HepG2 (cell line): ENCODE results near the gene KCND3. TPM values are rescaled to one million over a fixed set of nuclear protein-coding genes. Genes with fewer than 3 reads are reported as not detected.

Source experiments
- ATAC-seq: fragments of 200-7000 bp; cut with Tn5 transposase; 3 replicates; pipeline ENCODE4 v1.9.1; 2020; ENCODE audit warnings: mild to moderate bottlenecking, moderate library complexity
- BruUV-seq: library from RNA; stranded (reverse); fragments of 400-500 nt; replicated peaks from 2 replicates; lab custom pipeline; 2021; lab: Mats Ljungman, UMichigan
- CTCF ChIA-PET: fragments of 300-600 bp; formaldehyde crosslinking; extraction: SDS; loops from one replicate; lab custom pipeline; 2021; ENCODE audit warnings: low total read pairs, inconsistent platforms, low intra/inter-chr PET ratio; lab: Yijun Ruan, JAX
- POLR2A ChIA-PET: fragments of 350-600 bp; sonication (Branson Sonifier 250); formaldehyde crosslinking; loops from one replicate; lab custom pipeline; 2020; ENCODE audit warnings: antibody characterized with exemption, inconsistent platforms; lab: Yijun Ruan, JAX
- DNase-seq: peaks from one replicate; pipeline ENCODE4 v3.0.0-alpha.2; 2015; ENCODE audit warnings: low spot score
- FAIRE-seq: peaks from 3 replicates; lab custom pipeline; 2011; peaks lifted over from hg19 to GRCh38; lab: Jason Lieb, UNC
- H2AFZ ChIP-seq: one replicate; pipeline ENCODE4 v1.6.1; 2011; ENCODE audit warnings: low read length, inconsistent platforms
- H3K27ac ChIP-seq: fragments of 300-600 bp; 3 replicates; pipeline ENCODE4 v1.8.0; 2011; ENCODE audit warnings: mixed run types, mild to moderate bottlenecking, mixed read lengths, low read length, inconsistent platforms; ENCODE audit not compliant: insufficient read depth; ENCODE audit errors: extremely low read length
- H3K27me3 ChIP-seq, 2 experiments: fragments of 200-600 bp in 1 of 2; 2 replicates in 1 of 2; 3 replicates in 1 of 2; pipeline versions ENCODE4 v1.6.0 to v1.8.0; 2011; ENCODE audit warnings: low read length in 2 of 2, mild to moderate bottlenecking in 2 of 2, moderate library complexity in 2 of 2, inconsistent platforms in 1 of 2; ENCODE audit not compliant: insufficient read depth in 2 of 2, control insufficient read depth in 1 of 2
- H3K36me3 ChIP-seq, 2 experiments: fragments of 200-600 bp in 1 of 2; replicated peaks in 1 of 2; 2 replicates in 1 of 2; 3 replicates in 1 of 2; pipeline versions ENCODE4 v1.5.1 to v1.8.0; 2011; ENCODE audit warnings: low read length in 2 of 2, inconsistent platforms in 1 of 2; ENCODE audit not compliant: insufficient read depth in 2 of 2, control insufficient read depth in 1 of 2
- H3K4me1 ChIP-seq: 2 replicates; pipeline ENCODE4 v1.5.1; 2012; ENCODE audit warnings: low read length, inconsistent platforms; ENCODE audit not compliant: insufficient read depth
- H3K4me2 ChIP-seq: 2 replicates; pipeline ENCODE4 v1.6.0; 2011; ENCODE audit warnings: low read depth, low read length, inconsistent platforms
- H3K4me3 ChIP-seq, 3 experiments: fragments of 200-600 bp in 1 of 3; sonication (generic), shearing (Covaris generic) in 1 of 3; replicated peaks in 1 of 3; 2 replicates each; pipeline ENCODE4 v1.5.1; 2011 to 2016; ENCODE audit warnings: low read length in 3 of 3, inconsistent platforms in 2 of 3, low read depth in 2 of 3, mild to moderate bottlenecking in 2 of 3, control low read depth in 1 of 3, mixed read lengths in 1 of 3; ENCODE audit not compliant: insufficient read depth in 1 of 3
- H3K79me2 ChIP-seq: one replicate; pipeline ENCODE4 v1.6.1; 2011; ENCODE audit warnings: low read length, inconsistent platforms; ENCODE audit not compliant: insufficient read depth
- H3K9ac ChIP-seq: 2 replicates; pipeline ENCODE4 v1.6.0; 2011; ENCODE audit warnings: mild to moderate bottlenecking, low read depth, low read length, inconsistent platforms; ENCODE audit not compliant: insufficient read depth
- H3K9me3 ChIP-seq: 2 replicates; pipeline ENCODE4 v1.5.1; 2012; ENCODE audit warnings: mild to moderate bottlenecking, low read length
- H4K20me1 ChIP-seq: 2 replicates; pipeline ENCODE4 v1.6.0; 2011; ENCODE audit warnings: inconsistent platforms, mild to moderate bottlenecking, low read length, moderate library complexity; ENCODE audit not compliant: insufficient read depth
- EHMT2 ChIP-seq: fragments of 200-600 bp; sonication (generic); IDR thresholded peaks from 2 replicates; pipeline ENCODE4 v1.7.0; 2017; ENCODE audit warnings: antibody characterized with exemption, low read depth, low read length, borderline replicate concordance
- HHEX ChIP-seq: IDR thresholded peaks from 2 replicates; pipeline ENCODE4 v1.6.1; 2016; ENCODE audit warnings: control low read depth
- MED1 ChIP-seq: sonication (generic); formaldehyde crosslinking; IDR thresholded peaks from 2 replicates; pipeline ENCODE4 v1.4.0; 2020; ENCODE audit warnings: missing genetic modification reagents
- PCBP2 ChIP-seq: fragments of 200-400 bp; formaldehyde crosslinking; optimal IDR thresholded peaks from 2 replicates; pipeline ENCODE3; 2018; ENCODE audit warnings: low read length, low read depth; ENCODE audit not compliant: poor library complexity, severe bottlenecking
- RARA ChIP-seq: IDR thresholded peaks from 2 replicates; pipeline ENCODE4 v1.6.1; 2016; ENCODE audit warnings: missing genetic modification reagents, missing compliant biosample characterization
- RBM39 ChIP-seq: fragments of 200-400 bp; formaldehyde crosslinking; IDR thresholded peaks from one replicate; pipeline ENCODE4 v1.6.1; 2018; ENCODE audit warnings: antibody characterized with exemption, mild to moderate bottlenecking, low read depth, low read length; ENCODE audit not compliant: poor library complexity, severe bottlenecking
- THYN1 ChIP-seq: sonication (generic); formaldehyde crosslinking; IDR thresholded peaks from 2 replicates; pipeline ENCODE4 v1.8.1; 2023; ENCODE audit warnings: low read depth, mild to moderate bottlenecking, moderate library complexity, missing genetic modification reagents, borderline replicate concordance
- TP53 ChIP-seq: sonication (generic); formaldehyde crosslinking; conservative IDR thresholded peaks from 2 replicates; pipeline ENCODE4 v1.4.0; 2020; ENCODE audit warnings: missing genetic modification reagents
- ZNF34 ChIP-seq: sonication (generic); formaldehyde crosslinking; IDR thresholded peaks from 2 replicates; pipeline ENCODE4 v1.4.0; 2020; ENCODE audit warnings: mild to moderate bottlenecking, missing genetic modification reagents, borderline replicate concordance
- ZNF543 ChIP-seq: sonication (generic); formaldehyde crosslinking; IDR thresholded peaks from 2 replicates; pipeline ENCODE4 v1.4.0; 2020; ENCODE audit warnings: mild to moderate bottlenecking, missing genetic modification reagents
- ZNF552 ChIP-seq: sonication (generic); formaldehyde crosslinking; IDR thresholded peaks from 2 replicates; pipeline ENCODE4 v1.9.0; 2022; ENCODE audit warnings: missing genetic modification reagents, mild to moderate bottlenecking, borderline replicate concordance
- ZNF839 ChIP-seq: sonication (generic); formaldehyde crosslinking; IDR thresholded peaks from 2 replicates; pipeline ENCODE4 v1.4.0; 2020; ENCODE audit warnings: missing genetic modification reagents, mild to moderate bottlenecking, borderline replicate concordance
- WGBS: methylation state at CpG from one replicate; pipeline ENCODE4 v1.1.6; 2017; ENCODE audit warnings: low lambda C conversion rate; 5-methylcytosine and 5-hydroxymethylcytosine counted together
- in situ Hi-C: cut with HindIII; loops from 2 replicates; pipeline ENCODE4 v1.10.0; 2017; ENCODE audit warnings: low pct_unique_long_range_greater_than_20kb; ENCODE audit not compliant: extremely low pct_ligation_motif_present
- intact Hi-C: fragments of 100-400 bp; cut with micrococcal nuclease; formaldehyde crosslinking; loops from one replicate; pipeline ENCODE4 v1.10.0; 2022; ENCODE audit not compliant: unreplicated experiment
- polyA plus RNA-seq, 8 experiments: library from polyadenylated mRNA; depleted of rRNA in 3 of 8; stranded (reverse) in 7 of 8; unstranded in 1 of 8; fragments of >200 nt; fragmentation: Illumina TruSeq in 4 of 8; extraction: Trizol in 4 of 8; gene quantifications; 2 replicates each; pipeline versions ENCODE4 v1.2.1 to v1.2.3, GENCODE V29; 2011 to 2016; ENCODE audit warnings: low read depth in 4 of 8, missing spikeins in 1 of 8, mixed read lengths in 1 of 8; ENCODE audit not compliant: insufficient read depth in 1 of 8
- total RNA-seq, 5 experiments: library from RNA; depleted of rRNA; stranded (reverse); fragments of >200 nt; fragmentation: Illumina TruSeq; extraction: Trizol; gene quantifications; 2 replicates each; pipeline ENCODE4 v1.2.3, GENCODE V29; 2016; ENCODE audit warnings: low read depth in 1 of 5
- TF ChIP-seq, protein P1 (sequence below): sonication (generic); formaldehyde crosslinking; IDR thresholded peaks from 2 replicates; pipeline ENCODE4 v1.8.0; 2022; ENCODE audit warnings: mild to moderate bottlenecking, missing genetic modification reagents, borderline replicate concordance
- TF ChIP-seq, protein P2 (sequence below): sonication (generic); formaldehyde crosslinking; IDR thresholded peaks from 2 replicates; pipeline ENCODE4 v1.8.1; 2022; ENCODE audit warnings: low read depth, mild to moderate bottlenecking, missing genetic modification reagents
- TF ChIP-seq, protein P3 (sequence below): sonication (generic); formaldehyde crosslinking; IDR thresholded peaks from 2 replicates; pipeline ENCODE4 v1.4.0; 2020; ENCODE audit warnings: missing genetic modification reagents, borderline replicate concordance
- TF ChIP-seq, protein P4 (sequence below): sonication (generic); formaldehyde crosslinking; IDR thresholded peaks from 2 replicates; pipeline ENCODE4 v1.8.0; 2023; ENCODE audit warnings: mild to moderate bottlenecking, missing genetic modification reagents

The KCND3 gene
- total and polyA plus RNA-seq, 2 of the 13 experiments (the other 11 are each of a cell fraction or from before 2014, with no cell fraction given) = 0.04 TPM; not detected in 1

DNA sequence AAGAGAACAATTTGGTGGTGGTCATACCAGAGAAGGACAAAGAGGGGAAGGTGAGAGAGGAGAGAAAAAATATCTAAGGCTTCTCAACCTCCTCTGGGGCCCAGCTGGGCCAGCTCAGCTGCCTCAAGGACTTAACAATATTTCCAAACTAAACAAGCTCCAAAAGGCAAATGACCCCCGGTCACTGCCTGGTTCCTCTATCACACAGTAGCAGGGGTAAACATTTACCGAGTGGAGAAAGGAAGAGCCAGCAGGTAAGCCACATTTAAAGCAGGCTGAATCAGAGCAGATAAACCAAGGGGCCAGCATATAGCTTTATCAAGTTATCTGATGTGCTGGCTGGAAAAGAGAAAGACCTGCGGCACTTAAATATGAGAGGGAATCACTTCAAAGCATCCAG is 102.1 kb downstream of the KCND3 start:
- ChIA-PET POLR2A (no interaction called here), CTCF (no interaction called here)
- no peak for DNase-seq
- Histone ChIP-seq H3K4me3 (no peak overlapping the region), H3K79me2 (no peaks in the 10 kb centered on the region), H3K27me3 (peaks cover 0 to 4% of the 10 kb centered on the region in 2 experiments; a peak in 1 of 5 replicates), H4K20me1 (peaks cover 2% of the 10 kb centered on the region; the same call in 1 of the 2 replicates), H3K36me3 (no peaks in the 10 kb centered on the region), H3K4me1 (peaks cover 10% of the 10 kb centered on the region; the same call in 1 of the 2 replicates), H3K4me2 (no peak overlapping the region), H3K27ac (no peak overlapping the region), H2AFZ (no peak overlapping the region), H3K9me3 (no peaks in the 10 kb centered on the region), H3K9ac (no peak overlapping the region)
- BruUV-seq = no TSS peak
- FAIRE-seq = no peak
- in situ Hi-C loops (no loop called here), intact Hi-C loops (no loop called here)
- 4% methylated on average over 3 of the region's 3 CpGs for WGBS
- no peak; the same call in 1 of the 3 replicates for ATAC-seq
- TF ChIP-seq HHEX (CRISPR knock-in tag) = no peak
- no peak for TF ChIP-seq ZNF34
- no peak for TF ChIP-seq TP53 (CRISPR knock-in tag)
- no peak for TF ChIP-seq EHMT2
- no peak for TF ChIP-seq ZNF543 (CRISPR knock-in tag)
- TF ChIP-seq ZNF839 = no peak
- TF ChIP-seq, protein P1, sequence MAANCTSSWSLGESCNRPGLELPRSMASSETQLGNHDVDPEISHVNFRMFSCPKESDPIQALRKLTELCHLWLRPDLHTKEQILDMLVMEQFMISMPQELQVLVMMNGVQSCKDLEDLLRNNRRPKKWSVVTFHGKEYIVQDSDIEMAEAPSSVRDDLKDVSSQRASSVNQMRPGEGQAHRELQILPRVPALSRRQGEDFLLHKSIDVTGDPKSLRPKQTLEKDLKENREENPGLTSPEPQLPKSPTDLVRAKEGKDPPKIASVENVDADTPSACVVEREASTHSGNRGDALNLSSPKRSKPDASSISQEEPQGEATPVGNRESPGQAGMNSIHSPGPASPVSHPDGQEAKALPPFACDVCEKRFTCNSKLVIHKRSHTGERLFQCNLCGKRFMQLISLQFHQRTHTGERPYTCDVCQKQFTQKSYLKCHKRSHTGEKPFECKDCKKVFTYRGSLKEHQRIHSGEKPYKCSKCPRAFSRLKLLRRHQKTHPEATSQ (CRISPR knock-in tag) = no peak
- TF ChIP-seq ZNF552 (CRISPR knock-in tag) = no peak
- no peak for TF ChIP-seq RARA (CRISPR knock-in tag)
- TF ChIP-seq, protein P2, sequence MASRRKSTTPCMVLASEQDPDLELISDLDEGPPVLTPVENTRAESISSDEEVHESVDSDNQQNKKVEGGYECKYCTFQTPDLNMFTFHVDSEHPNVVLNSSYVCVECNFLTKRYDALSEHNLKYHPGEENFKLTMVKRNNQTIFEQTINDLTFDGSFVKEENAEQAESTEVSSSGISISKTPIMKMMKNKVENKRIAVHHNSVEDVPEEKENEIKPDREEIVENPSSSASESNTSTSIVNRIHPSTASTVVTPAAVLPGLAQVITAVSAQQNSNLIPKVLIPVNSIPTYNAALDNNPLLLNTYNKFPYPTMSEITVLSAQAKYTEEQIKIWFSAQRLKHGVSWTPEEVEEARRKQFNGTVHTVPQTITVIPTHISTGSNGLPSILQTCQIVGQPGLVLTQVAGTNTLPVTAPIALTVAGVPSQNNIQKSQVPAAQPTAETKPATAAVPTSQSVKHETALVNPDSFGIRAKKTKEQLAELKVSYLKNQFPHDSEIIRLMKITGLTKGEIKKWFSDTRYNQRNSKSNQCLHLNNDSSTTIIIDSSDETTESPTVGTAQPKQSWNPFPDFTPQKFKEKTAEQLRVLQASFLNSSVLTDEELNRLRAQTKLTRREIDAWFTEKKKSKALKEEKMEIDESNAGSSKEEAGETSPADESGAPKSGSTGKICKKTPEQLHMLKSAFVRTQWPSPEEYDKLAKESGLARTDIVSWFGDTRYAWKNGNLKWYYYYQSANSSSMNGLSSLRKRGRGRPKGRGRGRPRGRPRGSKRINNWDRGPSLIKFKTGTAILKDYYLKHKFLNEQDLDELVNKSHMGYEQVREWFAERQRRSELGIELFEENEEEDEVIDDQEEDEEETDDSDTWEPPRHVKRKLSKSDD (CRISPR knock-in tag) = no peak
- no peak for TF ChIP-seq RBM39
- TF ChIP-seq, protein P3, sequence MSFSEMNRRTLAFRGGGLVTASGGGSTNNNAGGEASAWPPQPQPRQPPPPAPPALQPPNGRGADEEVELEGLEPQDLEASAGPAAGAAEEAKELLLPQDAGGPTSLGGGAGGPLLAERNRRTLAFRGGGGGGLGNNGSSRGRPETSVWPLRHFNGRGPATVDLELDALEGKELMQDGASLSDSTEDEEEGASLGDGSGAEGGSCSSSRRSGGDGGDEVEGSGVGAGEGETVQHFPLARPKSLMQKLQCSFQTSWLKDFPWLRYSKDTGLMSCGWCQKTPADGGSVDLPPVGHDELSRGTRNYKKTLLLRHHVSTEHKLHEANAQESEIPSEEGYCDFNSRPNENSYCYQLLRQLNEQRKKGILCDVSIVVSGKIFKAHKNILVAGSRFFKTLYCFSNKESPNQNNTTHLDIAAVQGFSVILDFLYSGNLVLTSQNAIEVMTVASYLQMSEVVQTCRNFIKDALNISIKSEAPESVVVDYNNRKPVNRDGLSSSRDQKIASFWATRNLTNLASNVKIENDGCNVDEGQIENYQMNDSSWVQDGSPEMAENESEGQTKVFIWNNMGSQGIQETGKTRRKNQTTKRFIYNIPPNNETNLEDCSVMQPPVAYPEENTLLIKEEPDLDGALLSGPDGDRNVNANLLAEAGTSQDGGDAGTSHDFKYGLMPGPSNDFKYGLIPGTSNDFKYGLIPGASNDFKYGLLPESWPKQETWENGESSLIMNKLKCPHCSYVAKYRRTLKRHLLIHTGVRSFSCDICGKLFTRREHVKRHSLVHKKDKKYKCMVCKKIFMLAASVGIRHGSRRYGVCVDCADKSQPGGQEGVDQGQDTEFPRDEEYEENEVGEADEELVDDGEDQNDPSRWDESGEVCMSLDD = no peak
- no peak for TF ChIP-seq THYN1 (CRISPR knock-in tag)
- no peak for TF ChIP-seq PCBP2
- TF ChIP-seq, protein P4, sequence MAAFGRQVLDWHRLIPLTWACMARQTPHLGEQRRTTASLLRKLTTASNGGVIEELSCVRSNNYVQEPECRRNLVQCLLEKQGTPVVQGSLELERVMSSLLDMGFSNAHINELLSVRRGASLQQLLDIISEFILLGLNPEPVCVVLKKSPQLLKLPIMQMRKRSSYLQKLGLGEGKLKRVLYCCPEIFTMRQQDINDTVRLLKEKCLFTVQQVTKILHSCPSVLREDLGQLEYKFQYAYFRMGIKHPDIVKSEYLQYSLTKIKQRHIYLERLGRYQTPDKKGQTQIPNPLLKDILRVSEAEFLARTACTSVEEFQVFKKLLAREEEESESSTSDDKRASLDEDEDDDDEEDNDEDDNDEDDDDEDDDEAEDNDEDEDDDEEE (CRISPR knock-in tag) = no peak
- TF ChIP-seq MED1 (CRISPR knock-in tag) = no peak
